Hepatocyte (in vitro differentiated cells): ENCODE results near the gene CHKA. TPM values are rescaled to one million over a fixed set of nuclear protein-coding genes. Genes with fewer than 3 reads are reported as not detected.
A peak's percentile ranks its signal among the peaks of the same experiment; 100 is the strongest.

Experiments used
- DNase-seq: peaks from one replicate; pipeline ENCODE4 v3.0.0-alpha.2; 2016; ENCODE audit warnings: low spot score
- H2AFZ ChIP-seq: fragments of 200-600 bp; sonication (generic); 2 replicates; pipeline ENCODE4 v1.6.0; 2016; ENCODE audit warnings: antibody characterized with exemption, mild to moderate bottlenecking
- H3K27ac ChIP-seq: fragments of 200-600 bp; sonication (generic); 2 replicates; pipeline ENCODE4 v1.5.1; 2016; ENCODE audit warnings: mild to moderate bottlenecking
- H3K27me3 ChIP-seq: fragments of 200-600 bp; sonication (generic); 2 replicates; pipeline ENCODE4 v1.6.1; 2016
- H3K36me3 ChIP-seq: fragments of 200-600 bp; sonication (generic); replicated peaks from 2 replicates; pipeline ENCODE4 v1.5.1; 2016; ENCODE audit warnings: low read depth; ENCODE audit not compliant: insufficient read depth
- H3K4me1 ChIP-seq: fragments of 200-600 bp; sonication (generic); 2 replicates; pipeline ENCODE4 v1.5.1; 2016; ENCODE audit warnings: mild to moderate bottlenecking, moderate library complexity; ENCODE audit not compliant: insufficient read depth
- H3K4me2 ChIP-seq: fragments of 200-600 bp; sonication (generic); 2 replicates; pipeline ENCODE4 v1.6.0; 2016
- H3K4me3 ChIP-seq: fragments of 200-600 bp; sonication (generic); 2 replicates; pipeline ENCODE4 v1.5.1; 2016; ENCODE audit warnings: mild to moderate bottlenecking
- H3K79me2 ChIP-seq: fragments of 200-600 bp; sonication (generic); 2 replicates; pipeline ENCODE4 v1.6.0; 2017; ENCODE audit warnings: mild to moderate bottlenecking
- H3K9me2 ChIP-seq: fragments of 200-600 bp; sonication (generic); replicated peaks from 2 replicates; pipeline ENCODE4 v1.6.0; 2017; ENCODE audit warnings: mild to moderate bottlenecking; ENCODE audit not compliant: insufficient read depth
- H3K9me3 ChIP-seq: fragments of 200-600 bp; sonication (generic); 2 replicates; pipeline ENCODE4 v1.5.1; 2016; ENCODE audit warnings: low read depth, mild to moderate bottlenecking
- H4K20me1 ChIP-seq: fragments of 200-600 bp; sonication (generic); 2 replicates; pipeline ENCODE4 v1.6.0; 2016; ENCODE audit warnings: mild to moderate bottlenecking; ENCODE audit not compliant: insufficient read depth, poor library complexity, severe bottlenecking
- EZH2 ChIP-seq: fragments of 200-600 bp; sonication (generic); IDR thresholded peaks from 2 replicates; pipeline ENCODE4 v1.6.1; 2016; ENCODE audit warnings: antibody characterized with exemption, mild to moderate bottlenecking, borderline replicate concordance
- EZH2phosphoT487 ChIP-seq: fragments of 200-600 bp; sonication (generic); IDR thresholded peaks from one replicate; pipeline ENCODE4 v1.6.1; 2018; ENCODE audit warnings: antibody characterized with exemption, mild to moderate bottlenecking, low read depth, moderate library complexity; ENCODE audit not compliant: unreplicated experiment, severe bottlenecking
- WGBS: methylation state at CpG from one replicate; pipeline ENCODE4 v1.1.6; 2016; ENCODE audit warnings: low lambda C conversion rate; ENCODE audit errors: missing lambda C conversion rate; 5-methylcytosine and 5-hydroxymethylcytosine counted together
- polyA plus RNA-seq: library from polyadenylated mRNA; unstranded; fragments of >200 nt; fragmentation: Nextera tagmentation; extraction: Ambion mirVana; gene quantifications from 2 replicates; pipeline ENCODE4 v1.2.1, GENCODE V29; 2016
- total RNA-seq: library from RNA; depleted of rRNA; stranded (reverse); fragments of >200 nt; gene quantifications from 2 replicates; pipeline ENCODE4 v1.2.3, GENCODE V29; 2014
- TF ChIP-seq, protein P1 (sequence below): fragments of 200-600 bp; sonication (generic); IDR thresholded peaks from 2 replicates; pipeline ENCODE4 v1.5.1; 2016; ENCODE audit warnings: antibody characterized with exemption, mild to moderate bottlenecking; ENCODE audit not compliant: poor library complexity

CHKA gene
- total and polyA plus RNA-seq, 2 experiments from 2014 or later, result 70.0 to 117 TPM

DNA sequence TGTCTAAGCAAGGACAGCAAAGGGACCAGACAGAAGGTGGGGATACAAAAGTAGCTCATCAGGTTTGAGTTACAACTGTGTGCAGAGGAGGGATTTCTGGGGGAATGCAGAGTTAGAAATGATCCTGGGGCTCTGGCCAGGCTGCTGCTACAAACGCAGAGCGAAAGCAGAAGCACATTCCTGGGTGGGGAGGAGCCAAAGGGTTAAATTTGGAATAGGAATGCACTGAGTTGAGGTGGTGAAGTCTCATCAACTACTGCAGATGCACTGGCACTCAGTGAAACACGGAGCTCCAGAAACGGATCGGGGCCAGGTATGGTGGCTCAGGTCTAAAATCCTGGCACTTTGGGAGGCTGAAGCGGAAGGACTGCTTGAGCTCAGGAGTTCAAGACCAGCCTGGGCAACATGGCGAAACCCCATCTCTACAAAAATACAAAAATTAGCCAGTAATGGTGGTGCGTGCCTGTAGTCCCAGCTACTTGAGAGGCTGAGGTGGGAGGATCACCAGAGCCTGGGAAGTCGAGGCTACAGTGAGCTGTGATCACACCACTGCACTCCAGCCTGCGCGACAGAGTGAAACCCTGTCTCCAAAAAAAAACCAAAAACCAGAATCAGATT is 3.2 kb downstream of the CHKA start:
- Histone ChIP-seq H3K27me3 (no peaks in the 10 kb centered on the region), H2AFZ (no peak overlapping the region), H3K9me3 (no peaks in the 10 kb centered on the region), H3K27ac (peak overlapping the region; percentile 98), H4K20me1 (peaks cover 62% of the 10 kb centered on the region), H3K4me2 (peak overlapping the region; percentile 81), H3K9me2 (no peaks in the 10 kb centered on the region), H3K4me1 (peaks cover 53% of the 10 kb centered on the region), H3K79me2 (peaks cover 75% of the 10 kb centered on the region), H3K4me3 (no peak overlapping the region), H3K36me3 (no peaks in the 10 kb centered on the region)
- DNase-seq, result peak; percentile 60
- TF ChIP-seq EZH2 (no peak), EZH2phosphoT487 (no peak)
- TF ChIP-seq, protein P1, sequence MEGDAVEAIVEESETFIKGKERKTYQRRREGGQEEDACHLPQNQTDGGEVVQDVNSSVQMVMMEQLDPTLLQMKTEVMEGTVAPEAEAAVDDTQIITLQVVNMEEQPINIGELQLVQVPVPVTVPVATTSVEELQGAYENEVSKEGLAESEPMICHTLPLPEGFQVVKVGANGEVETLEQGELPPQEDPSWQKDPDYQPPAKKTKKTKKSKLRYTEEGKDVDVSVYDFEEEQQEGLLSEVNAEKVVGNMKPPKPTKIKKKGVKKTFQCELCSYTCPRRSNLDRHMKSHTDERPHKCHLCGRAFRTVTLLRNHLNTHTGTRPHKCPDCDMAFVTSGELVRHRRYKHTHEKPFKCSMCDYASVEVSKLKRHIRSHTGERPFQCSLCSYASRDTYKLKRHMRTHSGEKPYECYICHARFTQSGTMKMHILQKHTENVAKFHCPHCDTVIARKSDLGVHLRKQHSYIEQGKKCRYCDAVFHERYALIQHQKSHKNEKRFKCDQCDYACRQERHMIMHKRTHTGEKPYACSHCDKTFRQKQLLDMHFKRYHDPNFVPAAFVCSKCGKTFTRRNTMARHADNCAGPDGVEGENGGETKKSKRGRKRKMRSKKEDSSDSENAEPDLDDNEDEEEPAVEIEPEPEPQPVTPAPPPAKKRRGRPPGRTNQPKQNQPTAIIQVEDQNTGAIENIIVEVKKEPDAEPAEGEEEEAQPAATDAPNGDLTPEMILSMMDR, result no peak
- 56% methylated on average over 11 of the region's 11 CpGs for WGBS

DNA sequence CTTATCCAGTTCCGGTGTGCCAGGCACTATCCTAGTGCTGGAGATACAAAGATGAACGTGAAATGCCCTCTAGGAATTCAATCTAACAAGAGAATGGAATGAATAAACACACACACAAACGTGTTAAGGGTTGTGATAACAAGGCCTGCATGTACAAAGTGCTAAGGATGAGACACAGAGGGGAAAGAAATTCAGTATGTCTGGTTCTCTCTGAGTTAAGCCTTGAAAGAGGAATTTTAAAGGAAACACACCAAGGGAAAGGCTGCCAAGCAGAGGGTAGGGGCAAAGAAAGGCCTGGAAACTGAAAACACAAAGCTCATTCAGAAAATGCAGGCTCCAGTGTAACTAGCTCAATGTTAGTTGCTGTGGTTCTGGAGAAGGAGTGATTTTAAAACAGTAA is 4.2 kb downstream of the CHKA start:
- peak overlapping the region; percentile 98 for H3K27ac ChIP-seq
- 23% methylated on average over 3 of the region's 3 CpGs for WGBS

DNA sequence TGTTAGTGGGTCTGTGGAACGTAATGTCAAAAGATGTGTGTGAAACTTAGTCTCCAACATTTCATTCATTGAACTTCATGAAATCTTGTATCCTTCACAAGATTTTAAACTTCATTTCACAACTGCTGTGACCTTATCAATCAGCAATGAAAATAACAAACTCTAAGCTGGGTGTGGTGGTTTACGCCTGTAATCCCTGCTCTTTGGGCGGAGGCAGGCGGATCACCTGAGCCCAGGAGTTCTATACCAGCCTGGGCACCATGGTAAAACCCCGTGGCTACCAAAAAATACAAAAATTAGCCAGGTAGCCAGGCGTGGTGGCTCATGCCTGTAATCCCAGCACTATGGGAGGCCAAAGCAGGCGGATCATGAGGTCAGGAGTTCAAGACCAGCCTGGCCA is 5.1 kb downstream of the CHKA start:
- Histone ChIP-seq H2AFZ (no peak overlapping the region), H3K79me2 (peaks cover 93% of the 10 kb centered on the region), H3K4me1 (peaks cover 42% of the 10 kb centered on the region), H3K9me3 (no peaks in the 10 kb centered on the region), H3K27ac (peak overlapping the region; percentile 98), H3K4me3 (no peak overlapping the region), H3K27me3 (no peaks in the 10 kb centered on the region), H3K9me2 (no peaks in the 10 kb centered on the region), H4K20me1 (peaks cover 75% of the 10 kb centered on the region), H3K4me2 (peak overlapping the region; percentile 81), H3K36me3 (no peaks in the 10 kb centered on the region)
- WGBS, result 84% methylated on average over 6 of the region's 7 CpGs
- TF ChIP-seq, protein P1, result no peak
- TF ChIP-seq EZH2 (no peak), EZH2phosphoT487 (no peak)
- no peak for DNase-seq

More for the DNA sequence above, 4.2 kb downstream of the CHKA start:
- Histone ChIP-seq H3K9me2 (no peaks in the 10 kb centered on the region), H3K27me3 (no peaks in the 10 kb centered on the region), H3K4me1 (peaks cover 45% of the 10 kb centered on the region), H2AFZ (no peak overlapping the region), H3K36me3 (no peaks in the 10 kb centered on the region), H4K20me1 (peaks cover 68% of the 10 kb centered on the region), H3K9me3 (no peaks in the 10 kb centered on the region), H3K79me2 (peaks cover 85% of the 10 kb centered on the region), H3K4me2 (peak overlapping the region; percentile 81), H3K4me3 (no peak overlapping the region)
- no peak for DNase-seq
- TF ChIP-seq, protein P1, result no peak
- TF ChIP-seq EZH2phosphoT487 (no peak), EZH2 (no peak)
